IMR-90 (cell line): ENCODE data around the gene ST8SIA4. TPM values are rescaled to one million over a fixed set of nuclear protein-coding genes. Genes with fewer than 3 reads are reported as not detected.

ENCODE experiments used
- ATAC-seq: fragments of 200-7000 bp; cut with Tn5 transposase; 2 replicates; pipeline ENCODE4 v1.9.1; 2020; ENCODE audit warnings: low read depth, mild to moderate bottlenecking, moderate library complexity
- BruUV-seq: library from RNA; stranded (reverse); fragments of 400-500 nt; replicated peaks from 2 replicates; lab custom pipeline; 2021; lab: Mats Ljungman, UMichigan
- CTCF ChIA-PET: fragments of 300-600 bp; formaldehyde crosslinking; extraction: SDS; loops from one replicate; lab custom pipeline; 2021; ENCODE audit warnings: antibody characterized with exemption; lab: Yijun Ruan, JAX
- POLR2A ChIA-PET: fragments of 300-600 bp; sonication (Branson Sonifier 250); formaldehyde crosslinking; loops from one replicate; lab custom pipeline; 2022; ENCODE audit warnings: antibody characterized with exemption; ENCODE audit not compliant: unreplicated experiment; lab: Charles Lee
- DNase-seq: peaks from one replicate; pipeline ENCODE4 v3.0.0; 2013
- H2AFZ ChIP-seq: replicated peaks from 2 replicates; pipeline ENCODE3; 2013; ENCODE audit warnings: low read length, mild to moderate bottlenecking; ENCODE audit not compliant: poor library complexity
- H2AK5ac ChIP-seq: 2 replicates; pipeline ENCODE4 v1.6.1; 2013; ENCODE audit warnings: low read depth, low read length, inconsistent platforms
- H2AK9ac ChIP-seq: replicated peaks from 2 replicates; pipeline ENCODE3; 2013; ENCODE audit warnings: mild to moderate bottlenecking, low read depth, low read length, moderate library complexity; ENCODE audit not compliant: poor library complexity
- H2BK120ac ChIP-seq: 2 replicates; pipeline ENCODE4 v1.6.1; 2013; ENCODE audit warnings: low read depth, low read length, inconsistent platforms
- H2BK15ac ChIP-seq: 3 replicates; pipeline ENCODE4 v1.6.1; 2013; ENCODE audit warnings: low read depth, low read length, inconsistent platforms
- H2BK20ac ChIP-seq: 2 replicates; pipeline ENCODE4 v1.6.1; 2013; ENCODE audit warnings: low read depth, mild to moderate bottlenecking, inconsistent platforms, low read length, moderate library complexity
- H2BK5ac ChIP-seq: 2 replicates; pipeline ENCODE4 v1.6.1; 2013; ENCODE audit warnings: mild to moderate bottlenecking, low read depth, low read length, inconsistent platforms; ENCODE audit not compliant: poor library complexity, severe bottlenecking
- H3K14ac ChIP-seq: replicated peaks from 2 replicates; pipeline ENCODE4 v1.6.1; 2013; ENCODE audit warnings: low read depth, low read length, inconsistent platforms
- H3K18ac ChIP-seq: 2 replicates; pipeline ENCODE4 v1.6.1; 2013; ENCODE audit warnings: low read depth, low read length, control low read depth
- H3K23ac ChIP-seq: 2 replicates; pipeline ENCODE4 v1.6.1; 2013; ENCODE audit warnings: low read depth, low read length, inconsistent platforms
- H3K27ac ChIP-seq: 2 replicates; pipeline ENCODE4 v1.5.1; 2013; ENCODE audit warnings: mild to moderate bottlenecking, control low read depth, low read length; ENCODE audit not compliant: insufficient read depth
- H3K27me3 ChIP-seq: 2 replicates; pipeline ENCODE4 v1.6.1; 2013; ENCODE audit warnings: low read length; ENCODE audit not compliant: control insufficient read depth, insufficient read depth
- H3K36me3 ChIP-seq: 2 replicates; pipeline ENCODE4 v1.6.1; 2013; ENCODE audit warnings: low read length, mixed read lengths; ENCODE audit not compliant: control insufficient read depth, insufficient read depth
- H3K4ac ChIP-seq: 2 replicates; pipeline ENCODE4 v1.6.1; 2013; ENCODE audit warnings: low read depth, low read length, inconsistent platforms
- H3K4me1 ChIP-seq: 2 replicates; pipeline ENCODE4 v1.6.1; 2013; ENCODE audit warnings: low read length, mixed read lengths; ENCODE audit not compliant: control insufficient read depth, insufficient read depth
- H3K4me2 ChIP-seq: 2 replicates; pipeline ENCODE4 v1.6.1; 2013; ENCODE audit warnings: low read depth, mild to moderate bottlenecking, control low read depth, low read length, moderate library complexity
- H3K4me3 ChIP-seq: 2 replicates; pipeline ENCODE4 v1.5.1; 2013; ENCODE audit warnings: low read depth, mild to moderate bottlenecking, control low read depth, low read length, moderate library complexity; ENCODE audit not compliant: insufficient read depth
- H3K56ac ChIP-seq: 2 replicates; pipeline ENCODE4 v1.6.1; 2013; ENCODE audit warnings: low read length, inconsistent platforms; ENCODE audit not compliant: insufficient read depth; ENCODE audit errors: extremely low read depth
- H3K79me1 ChIP-seq, 2 experiments: 2 replicates each; pipeline ENCODE4 v1.6.1; 2013; ENCODE audit warnings: low read length in 2 of 2, inconsistent platforms in 1 of 2, low read depth in 1 of 2
- H3K9ac ChIP-seq: 2 replicates; pipeline ENCODE4 v1.6.1; 2013; ENCODE audit warnings: low read depth, low read length, control low read depth
- H3K9me1 ChIP-seq: 2 replicates; pipeline ENCODE4 v1.6.1; 2013; ENCODE audit warnings: low read length, inconsistent platforms; ENCODE audit not compliant: insufficient read depth
- H3K9me3 ChIP-seq: 2 replicates; pipeline ENCODE4 v1.6.1; 2013; ENCODE audit warnings: low read length; ENCODE audit not compliant: control insufficient read depth, insufficient read depth
- H4K20me1 ChIP-seq: 2 replicates; pipeline ENCODE4 v1.6.1; 2013; ENCODE audit warnings: low read length, inconsistent platforms; ENCODE audit not compliant: insufficient read depth
- H4K5ac ChIP-seq: 2 replicates; pipeline ENCODE4 v1.6.1; 2013; ENCODE audit warnings: mild to moderate bottlenecking, low read depth, low read length, control low read depth
- H4K8ac ChIP-seq, 2 experiments: 2 replicates each; pipeline ENCODE4 v1.6.1; 2013; ENCODE audit warnings: low read depth in 2 of 2, low read length in 2 of 2, control low read depth in 1 of 2, inconsistent platforms in 1 of 2
- H4K91ac ChIP-seq: 2 replicates; pipeline ENCODE4 v1.6.1; 2013; ENCODE audit warnings: low read depth, low read length, inconsistent platforms; ENCODE audit not compliant: insufficient read depth
- BHLHE40 ChIP-seq: fragments of 150-350 bp; IDR thresholded peaks from 2 replicates; pipeline ENCODE4 v1.6.1; 2016; ENCODE audit warnings: mild to moderate bottlenecking, low read depth, low read length
- CEBPB ChIP-seq: IDR thresholded peaks from 2 replicates; pipeline ENCODE4 v1.6.1; 2012; ENCODE audit warnings: low read depth, low read length, improper control_type of control experiment
- CHD1 ChIP-seq: IDR thresholded peaks from 2 replicates; pipeline ENCODE4 v1.6.1; 2012; ENCODE audit warnings: low read depth, low read length, improper control_type of control experiment
- FOS ChIP-seq: fragments of 150-350 bp; IDR thresholded peaks from 2 replicates; pipeline ENCODE4 v1.6.1; 2016; ENCODE audit warnings: low read depth, low read length
- MAFK ChIP-seq: IDR thresholded peaks from 2 replicates; pipeline ENCODE4 v1.6.1; 2012; ENCODE audit warnings: low read depth, low read length, improper control_type of control experiment
- MAZ ChIP-seq: IDR thresholded peaks from 2 replicates; pipeline ENCODE4 v1.6.1; 2012; ENCODE audit warnings: low read depth, mild to moderate bottlenecking, low read length, improper control_type of control experiment, moderate library complexity, borderline replicate concordance
- MXI1 ChIP-seq: IDR thresholded peaks from 2 replicates; pipeline ENCODE4 v1.6.1; 2012; ENCODE audit warnings: low read depth, mild to moderate bottlenecking, low read length, moderate library complexity, borderline replicate concordance
- NFE2L2 ChIP-seq: fragments of 150-350 bp; IDR thresholded peaks from 2 replicates; pipeline ENCODE4 v1.6.1; 2016; ENCODE audit warnings: low read depth, mild to moderate bottlenecking, low read length
- POLR2A ChIP-seq: IDR thresholded peaks from 2 replicates; pipeline ENCODE4 v1.6.1; 2012; ENCODE audit warnings: mild to moderate bottlenecking, low read depth, low read length
- RAD21 ChIP-seq: IDR thresholded peaks from 2 replicates; pipeline ENCODE4 v1.6.1; 2012; ENCODE audit warnings: low read length, improper control_type of control experiment
- RCOR1 ChIP-seq: IDR thresholded peaks from 2 replicates; pipeline ENCODE4 v1.6.1; 2012; ENCODE audit warnings: mild to moderate bottlenecking, low read length, improper control_type of control experiment; ENCODE audit not compliant: insufficient replicate concordance
- RFX5 ChIP-seq: IDR thresholded peaks from 2 replicates; pipeline ENCODE4 v1.8.0; 2012; ENCODE audit warnings: low read depth, mild to moderate bottlenecking, low read length, moderate library complexity
- SMC3 ChIP-seq: fragments of 150-350 bp; IDR thresholded peaks from 2 replicates; pipeline ENCODE4 v1.6.1; 2016; ENCODE audit warnings: low read depth, mild to moderate bottlenecking, antibody characterized with exemption, low read length, moderate library complexity
- WGBS, 2 experiments: methylation state at CpG; one replicate each; pipeline versions ENCODE4 v1.1.5 to v1.1.7; 2013; ENCODE audit warnings: missing lambda C conversion rate in 2 of 2; ENCODE audit not compliant: insufficient read length in 1 of 2; ENCODE audit errors: extremely low coverage in 2 of 2; 5-methylcytosine and 5-hydroxymethylcytosine counted together
- dilution Hi-C: fragments of 300-500 bp; cut with HindIII; formaldehyde crosslinking; loops from one replicate; pipeline ENCODE4 v1.14.3; 2018; ENCODE audit warnings: low sequenced_read_pairs; ENCODE audit not compliant: unreplicated experiment
- in situ Hi-C: fragments of 300-500 bp; cut with MboI; formaldehyde crosslinking; loops from 3 replicates; pipeline ENCODE4 v1.14.3; 2019; ENCODE audit warnings: low sequenced_read_pairs, inconsistent platforms, mixed read lengths
- intact Hi-C: fragments of 100-400 bp; cut with micrococcal nuclease; formaldehyde crosslinking; loops from 2 replicates; pipeline ENCODE4 v1.10.0; 2022
- polyA plus RNA-seq, 3 experiments: library from polyadenylated mRNA; depleted of rRNA; stranded (reverse); fragments of >200 nt; gene quantifications; 2 replicates each; pipeline ENCODE4 v1.2.3, GENCODE V29; 2012; ENCODE audit warnings: low replicate concordance in 1 of 3
- total RNA-seq: library from RNA; depleted of rRNA; stranded (reverse); fragments of >200 nt; gene quantifications from 2 replicates; pipeline ENCODE4 v1.2.3, GENCODE V29; 2012
- TF ChIP-seq, protein P1 (sequence below): fragments of 150-350 bp; IDR thresholded peaks from 2 replicates; pipeline ENCODE4 v1.6.1; 2017; ENCODE audit warnings: mild to moderate bottlenecking, antibody characterized with exemption, low read length, low read depth
- TF ChIP-seq, protein P2 (sequence below): conservative IDR thresholded peaks from 2 replicates; pipeline ENCODE4 v1.5.1; 2012; ENCODE audit warnings: mild to moderate bottlenecking, low read depth, low read length, improper control_type of control experiment
- TF ChIP-seq, protein P3 (sequence below): fragments of 150-350 bp; IDR thresholded peaks from 2 replicates; pipeline ENCODE4 v1.6.1; 2016; ENCODE audit warnings: low read depth, mild to moderate bottlenecking, low read length, moderate library complexity, borderline replicate concordance

ST8SIA4 gene
- total and polyA plus RNA-seq, 2 of the 4 experiments (the other 2 are of a cell fraction) = 0.02 to 0.18 TPM

DNA sequence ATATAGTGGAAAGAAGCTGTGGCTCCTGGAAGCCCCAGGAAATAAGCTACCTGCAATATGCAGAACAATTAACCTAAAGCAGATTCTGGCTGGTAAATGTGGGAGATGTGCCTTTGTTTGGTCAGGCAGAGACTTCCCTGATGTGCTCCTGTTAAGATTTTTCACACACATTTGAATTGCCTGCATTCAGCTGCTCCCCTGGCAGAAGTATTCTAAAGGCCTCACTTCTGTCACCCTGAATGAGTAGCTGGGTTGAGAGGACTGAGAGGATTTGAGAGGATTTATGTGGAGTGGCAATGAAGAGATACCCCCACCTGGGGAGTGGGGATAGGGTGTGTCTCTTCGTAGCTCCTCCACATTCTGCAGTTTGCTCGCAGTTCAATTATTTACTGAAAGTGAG lies 130.5 kb downstream of the ST8SIA4 start:
- no peaks in the 10 kb centered on the region for H3K79me1 ChIP-seq
- H2BK15ac ChIP-seq = no peak overlapping the region
- H3K27me3 ChIP-seq = no peaks in the 10 kb centered on the region
- H4K8ac ChIP-seq = no peak overlapping the region
- no peak overlapping the region for H3K18ac ChIP-seq
- intact Hi-C loops (no loop called here), in situ Hi-C loops (no loop called here), dilution Hi-C loops (no loop called here)
- H3K23ac ChIP-seq = no peak overlapping the region
- TF ChIP-seq, protein P1, sequence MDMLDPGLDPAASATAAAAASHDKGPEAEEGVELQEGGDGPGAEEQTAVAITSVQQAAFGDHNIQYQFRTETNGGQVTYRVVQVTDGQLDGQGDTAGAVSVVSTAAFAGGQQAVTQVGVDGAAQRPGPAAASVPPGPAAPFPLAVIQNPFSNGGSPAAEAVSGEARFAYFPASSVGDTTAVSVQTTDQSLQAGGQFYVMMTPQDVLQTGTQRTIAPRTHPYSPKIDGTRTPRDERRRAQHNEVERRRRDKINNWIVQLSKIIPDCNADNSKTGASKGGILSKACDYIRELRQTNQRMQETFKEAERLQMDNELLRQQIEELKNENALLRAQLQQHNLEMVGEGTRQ = no peak
- TF ChIP-seq, protein P2, sequence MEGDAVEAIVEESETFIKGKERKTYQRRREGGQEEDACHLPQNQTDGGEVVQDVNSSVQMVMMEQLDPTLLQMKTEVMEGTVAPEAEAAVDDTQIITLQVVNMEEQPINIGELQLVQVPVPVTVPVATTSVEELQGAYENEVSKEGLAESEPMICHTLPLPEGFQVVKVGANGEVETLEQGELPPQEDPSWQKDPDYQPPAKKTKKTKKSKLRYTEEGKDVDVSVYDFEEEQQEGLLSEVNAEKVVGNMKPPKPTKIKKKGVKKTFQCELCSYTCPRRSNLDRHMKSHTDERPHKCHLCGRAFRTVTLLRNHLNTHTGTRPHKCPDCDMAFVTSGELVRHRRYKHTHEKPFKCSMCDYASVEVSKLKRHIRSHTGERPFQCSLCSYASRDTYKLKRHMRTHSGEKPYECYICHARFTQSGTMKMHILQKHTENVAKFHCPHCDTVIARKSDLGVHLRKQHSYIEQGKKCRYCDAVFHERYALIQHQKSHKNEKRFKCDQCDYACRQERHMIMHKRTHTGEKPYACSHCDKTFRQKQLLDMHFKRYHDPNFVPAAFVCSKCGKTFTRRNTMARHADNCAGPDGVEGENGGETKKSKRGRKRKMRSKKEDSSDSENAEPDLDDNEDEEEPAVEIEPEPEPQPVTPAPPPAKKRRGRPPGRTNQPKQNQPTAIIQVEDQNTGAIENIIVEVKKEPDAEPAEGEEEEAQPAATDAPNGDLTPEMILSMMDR = no peak
- TF ChIP-seq CHD1 = no peak
- TF ChIP-seq CEBPB = no peak
- TF ChIP-seq, protein P3, sequence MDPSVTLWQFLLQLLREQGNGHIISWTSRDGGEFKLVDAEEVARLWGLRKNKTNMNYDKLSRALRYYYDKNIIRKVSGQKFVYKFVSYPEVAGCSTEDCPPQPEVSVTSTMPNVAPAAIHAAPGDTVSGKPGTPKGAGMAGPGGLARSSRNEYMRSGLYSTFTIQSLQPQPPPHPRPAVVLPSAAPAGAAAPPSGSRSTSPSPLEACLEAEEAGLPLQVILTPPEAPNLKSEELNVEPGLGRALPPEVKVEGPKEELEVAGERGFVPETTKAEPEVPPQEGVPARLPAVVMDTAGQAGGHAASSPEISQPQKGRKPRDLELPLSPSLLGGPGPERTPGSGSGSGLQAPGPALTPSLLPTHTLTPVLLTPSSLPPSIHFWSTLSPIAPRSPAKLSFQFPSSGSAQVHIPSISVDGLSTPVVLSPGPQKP = no peak
- no peak for TF ChIP-seq RFX5
- TF ChIP-seq FOS = no peak
- TF ChIP-seq RAD21 = no peak
- TF ChIP-seq MXI1 = no peak
- TF ChIP-seq BHLHE40 = no peak
- TF ChIP-seq MAZ = no peak
- no peak for TF ChIP-seq SMC3
- TF ChIP-seq RCOR1 = no peak
- TF ChIP-seq POLR2A = no peak
- TF ChIP-seq NFE2L2 = no peak
- no peak for TF ChIP-seq MAFK
- no peaks in the 10 kb centered on the region for H4K20me1 ChIP-seq
- H3K9me3 ChIP-seq = no peaks in the 10 kb centered on the region
- H2AK9ac ChIP-seq = no peak overlapping the region
- DNase-seq (no peak), ATAC-seq (no peak)
- H3K4ac ChIP-seq = no peak overlapping the region
- H4K5ac ChIP-seq = no peak overlapping the region
- ChIA-PET CTCF (no interaction called here), POLR2A (no interaction called here)
- peaks cover 4% of the 10 kb centered on the region; the same call in 1 of the 2 replicates for H3K4me1 ChIP-seq
- BruUV-seq = no TSS peak
- no peak overlapping the region for H4K91ac ChIP-seq
- no peaks in the 10 kb centered on the region for H3K36me3 ChIP-seq
- H2BK20ac ChIP-seq = no peak overlapping the region
- H2BK120ac ChIP-seq = no peak overlapping the region
- no peak overlapping the region for H3K56ac ChIP-seq
- H3K27ac ChIP-seq = no peak overlapping the region
- no peak overlapping the region for H2AK5ac ChIP-seq
- H3K14ac ChIP-seq = no peak overlapping the region
- H2AFZ ChIP-seq = no peak overlapping the region
- no peaks in the 10 kb centered on the region for H3K9me1 ChIP-seq
- no peak overlapping the region for H3K4me3 ChIP-seq
- WGBS, 2 experiments = no CpG with 5 or more reads among the region's 2 CpGs
- H2BK5ac ChIP-seq = no peak overlapping the region
- no peak overlapping the region for H3K4me2 ChIP-seq
- H3K9ac ChIP-seq = no peak overlapping the region
